GM18520 (cell line): ENCODE results near the gene KRI1.

Experiments
- ATAC-seq: cut with Tn5 transposase; IDR thresholded peaks from one replicate; pipeline ENCODE4 v1.9.1; 2021; ENCODE audit not compliant: unreplicated experiment

KRI1 gene

DNA sequence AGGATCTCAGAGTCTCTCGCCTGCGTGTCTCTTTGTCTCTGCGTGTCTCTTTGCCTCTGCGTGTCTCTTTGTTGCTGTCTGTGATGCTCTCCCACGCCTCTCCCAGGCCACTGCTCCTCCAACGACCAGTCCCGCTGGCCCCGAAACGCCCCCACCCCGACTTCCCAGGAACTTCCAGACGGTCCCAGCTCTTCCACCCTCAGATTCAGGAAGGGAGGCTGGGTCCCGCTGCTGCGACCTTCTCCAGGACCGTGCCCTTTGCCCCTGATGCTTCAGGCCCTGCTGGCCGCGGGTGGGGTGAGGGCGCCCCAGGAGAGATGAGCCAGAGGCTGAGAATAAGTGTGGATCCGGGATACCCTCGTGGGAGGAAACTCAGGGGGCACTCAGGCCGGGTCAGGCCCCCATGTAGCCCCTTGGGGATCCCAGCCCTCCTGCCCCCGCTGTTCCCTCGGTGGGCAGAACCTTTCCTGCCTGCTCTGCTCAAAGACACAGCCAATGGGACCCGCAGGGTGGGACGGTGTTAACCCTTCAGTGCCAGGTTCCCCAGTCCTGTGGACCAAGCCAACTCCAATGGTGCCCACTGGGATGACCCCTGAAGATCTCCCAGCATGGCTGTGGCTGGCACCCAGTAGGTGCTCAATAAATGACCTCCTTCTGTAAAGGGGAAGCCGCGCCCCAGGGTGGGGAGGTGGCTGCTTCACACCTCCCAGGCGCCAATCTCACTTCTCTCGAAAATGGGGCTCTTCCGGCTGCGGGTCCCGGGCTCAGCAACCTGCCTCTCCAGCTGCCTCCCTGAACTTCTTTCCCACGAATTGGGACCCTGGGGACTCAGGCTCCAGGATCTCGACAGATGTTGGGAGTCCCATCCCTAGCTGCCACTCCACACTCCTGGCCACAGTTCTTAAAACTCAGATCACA lies 47.1 kb downstream of the KRI1 start:
- ATAC-seq, result no peak

DNA sequence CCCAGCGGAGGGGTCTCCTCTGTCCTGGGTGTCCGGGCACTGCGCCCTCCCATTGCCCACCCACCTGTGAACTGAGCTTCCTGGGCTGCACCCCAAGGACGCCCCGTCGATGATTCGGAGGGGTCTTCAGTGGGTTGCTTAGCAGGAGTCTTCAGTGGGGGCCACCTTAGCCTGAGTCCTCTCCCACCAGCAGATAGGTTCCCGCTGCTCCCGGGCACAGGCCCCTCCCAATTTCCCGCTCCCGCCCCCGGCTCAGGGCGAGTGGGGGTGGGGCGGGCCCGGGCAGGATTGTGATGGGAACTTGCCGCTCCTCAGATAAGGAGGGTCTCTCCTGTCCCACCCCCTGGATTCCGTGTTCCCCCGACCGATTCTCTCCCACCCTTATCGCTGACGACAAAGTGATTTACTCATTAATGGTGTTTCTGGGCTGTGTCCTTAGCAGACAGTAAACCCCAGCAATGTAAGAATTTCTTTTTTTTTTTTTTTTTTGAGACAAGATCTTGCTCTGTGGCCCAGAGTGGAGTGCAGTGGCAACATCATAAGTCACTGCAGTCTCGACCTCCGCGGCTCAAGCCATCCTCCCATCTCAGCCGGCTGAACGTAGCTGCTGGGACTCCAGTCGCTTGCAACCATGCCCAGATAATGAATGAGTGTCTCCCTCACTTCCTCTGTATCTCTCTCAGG lies 47.9 kb downstream of the KRI1 start:
- no peak for ATAC-seq

DNA sequence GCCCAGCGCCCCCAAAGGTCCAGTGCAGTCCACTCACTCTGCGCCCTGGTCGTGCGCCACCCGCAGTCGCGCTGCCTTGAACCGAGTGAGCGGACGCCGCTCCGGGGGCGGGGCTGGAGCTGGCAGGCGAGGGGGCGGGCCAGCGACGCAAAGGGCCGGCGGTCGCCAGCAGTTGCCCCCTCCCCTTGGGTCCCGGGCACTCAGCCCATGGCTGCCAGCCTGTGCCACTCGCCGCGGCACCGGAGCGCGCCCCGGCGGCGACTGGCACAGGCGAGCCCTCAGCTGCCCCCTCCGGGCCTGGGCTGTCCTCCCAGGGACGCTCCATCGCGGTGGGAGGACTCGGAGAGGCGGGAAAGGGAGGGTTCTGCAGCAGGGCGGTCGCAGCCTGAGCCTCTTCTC lies 48.5 kb downstream of the KRI1 start, which contains the start of gene S1PR5:
Gene S1PR5, minus strand, starts transcription at position 87 of the 399 bp plus-strand sequence. CDS start 2,436 bp downstream, outside the sequence.
- ATAC-seq, result no peak

DNA sequence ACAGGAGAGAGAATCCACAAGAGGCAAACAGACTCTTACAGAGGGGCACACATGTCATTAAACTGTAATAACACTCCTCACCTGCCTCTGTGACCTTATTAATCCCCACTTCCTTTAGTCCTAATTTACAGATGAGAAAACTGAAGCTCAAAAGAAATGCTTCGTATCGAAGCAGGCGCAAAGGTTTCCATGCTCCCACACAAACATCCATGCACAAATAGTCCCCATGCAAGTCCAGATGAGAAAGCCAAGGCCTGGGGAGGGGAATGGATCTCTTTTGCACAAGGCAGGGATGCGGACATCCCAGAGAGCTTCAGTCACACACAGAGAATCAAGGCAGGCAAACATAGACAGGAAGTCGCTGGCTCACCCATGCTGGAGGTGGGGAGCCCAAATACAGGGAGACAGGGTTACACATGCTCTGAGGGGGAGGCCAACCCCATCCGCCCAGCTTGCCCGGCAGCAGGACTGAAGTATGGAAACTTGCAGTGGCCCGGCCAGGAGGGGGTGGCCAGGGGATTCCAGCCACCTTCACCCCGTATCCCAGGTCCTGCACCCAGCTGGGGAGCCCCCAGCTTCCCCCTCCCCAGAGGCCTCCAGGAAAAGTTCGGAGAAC lies 49.0 kb downstream of the KRI1 start:
- no peak for ATAC-seq

DNA sequence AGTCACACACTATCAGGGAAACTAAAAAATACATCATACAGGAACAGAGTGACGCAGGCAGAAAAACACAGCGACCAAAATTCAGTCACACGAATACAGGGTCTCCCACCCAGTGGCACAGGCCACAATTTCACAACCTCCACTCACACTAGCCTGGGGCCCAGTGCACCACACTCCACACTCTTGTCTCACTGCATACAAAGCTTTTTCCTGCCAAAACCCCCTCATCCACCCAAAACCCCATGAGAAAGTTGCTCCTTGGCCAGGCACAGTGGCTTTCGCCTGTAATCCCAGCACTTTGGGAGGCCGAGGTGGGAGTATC lies 49.8 kb downstream of the KRI1 start:
- no peak for ATAC-seq

DNA sequence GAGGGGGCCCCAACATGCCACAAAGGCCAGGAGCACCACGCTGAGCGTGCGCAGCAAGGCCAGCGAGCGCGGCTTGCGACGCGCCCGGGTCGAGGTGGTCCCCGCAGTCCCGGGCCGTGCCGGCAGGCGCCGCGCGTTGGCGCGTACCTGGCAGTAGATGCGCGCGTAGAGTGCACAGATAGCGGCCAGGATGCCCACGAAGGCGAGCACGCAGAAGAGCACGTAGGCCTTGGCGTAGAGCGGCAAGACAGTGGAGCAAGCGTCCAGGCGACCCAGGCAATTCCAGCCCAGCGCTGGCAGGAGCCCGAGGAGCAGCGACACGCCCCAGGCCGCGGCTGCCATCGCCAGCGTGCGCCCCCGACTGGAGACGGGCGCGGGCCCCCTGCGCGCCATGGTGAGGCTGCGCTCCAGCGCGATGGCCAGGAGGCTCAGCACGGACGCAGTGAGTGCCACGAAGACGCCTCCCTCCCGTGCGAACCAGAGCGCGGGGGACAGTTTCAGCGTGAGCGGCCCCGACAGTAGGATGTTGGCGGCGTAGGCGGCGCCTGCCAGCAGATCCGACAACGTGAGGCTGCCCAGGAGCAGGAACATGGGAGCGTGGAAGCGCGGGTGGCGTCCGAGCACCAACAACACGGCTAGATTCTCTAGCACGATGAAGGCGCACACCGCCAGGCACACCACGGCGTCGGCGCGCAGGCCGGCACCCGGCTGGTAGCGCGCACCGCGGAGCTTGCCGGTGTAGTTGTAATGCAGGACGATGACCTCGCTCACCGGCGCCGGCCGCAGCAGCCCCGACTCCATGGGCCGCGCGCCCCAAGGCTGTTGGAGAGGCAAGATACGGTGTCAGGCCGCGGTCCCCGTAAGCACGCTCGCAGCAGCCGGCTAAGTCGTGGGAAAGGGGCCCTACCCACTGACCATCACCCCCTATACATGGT lies 51.3 kb downstream of the KRI1 start:
- ATAC-seq, result no peak

DNA sequence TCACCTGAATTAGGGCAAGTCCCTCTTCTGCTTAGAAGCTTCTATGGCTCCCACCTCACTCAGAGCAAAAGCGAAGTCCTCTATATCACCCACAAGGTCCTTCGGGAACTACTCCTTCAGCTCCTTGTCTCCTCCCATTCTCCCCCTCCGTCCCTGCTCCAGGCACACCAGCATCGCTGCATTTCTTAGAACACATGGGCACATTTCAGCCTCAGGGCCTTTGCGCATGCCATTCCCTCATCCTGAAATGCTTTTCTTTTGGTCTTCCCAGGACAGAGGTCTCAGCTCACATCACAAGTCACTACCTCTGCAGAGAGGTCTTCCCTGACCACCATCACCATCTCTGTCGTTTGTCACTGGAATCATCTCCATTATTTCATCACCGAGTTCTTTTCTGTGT lies 52.6 kb downstream of the KRI1 start:
- no peak for ATAC-seq

DNA sequence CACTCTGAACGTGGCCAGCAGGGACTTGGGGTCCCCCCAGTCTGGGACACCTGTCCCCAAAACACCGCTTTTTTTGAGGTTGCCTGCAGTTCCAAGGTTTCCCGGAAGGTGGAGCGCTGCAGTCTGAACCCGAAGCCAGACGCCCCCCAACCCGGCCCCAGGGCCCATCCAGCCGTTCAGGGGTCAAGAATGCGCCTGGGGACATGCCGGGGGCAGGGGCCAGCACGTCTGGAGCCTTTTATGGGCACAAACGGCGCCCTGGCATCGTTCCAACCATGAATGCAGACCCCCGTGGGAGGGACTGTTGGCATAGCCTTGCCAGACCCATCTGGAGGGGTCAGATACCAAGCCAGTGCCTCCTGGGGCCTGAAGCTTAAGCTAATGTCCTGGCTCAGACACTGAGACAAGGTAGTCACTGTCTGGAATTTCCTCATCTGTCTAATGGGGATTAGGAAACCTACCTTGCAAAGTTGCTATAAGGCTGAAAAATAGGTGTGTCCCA lies 55.5 kb downstream of the KRI1 start:
- ATAC-seq, result no peak

DNA sequence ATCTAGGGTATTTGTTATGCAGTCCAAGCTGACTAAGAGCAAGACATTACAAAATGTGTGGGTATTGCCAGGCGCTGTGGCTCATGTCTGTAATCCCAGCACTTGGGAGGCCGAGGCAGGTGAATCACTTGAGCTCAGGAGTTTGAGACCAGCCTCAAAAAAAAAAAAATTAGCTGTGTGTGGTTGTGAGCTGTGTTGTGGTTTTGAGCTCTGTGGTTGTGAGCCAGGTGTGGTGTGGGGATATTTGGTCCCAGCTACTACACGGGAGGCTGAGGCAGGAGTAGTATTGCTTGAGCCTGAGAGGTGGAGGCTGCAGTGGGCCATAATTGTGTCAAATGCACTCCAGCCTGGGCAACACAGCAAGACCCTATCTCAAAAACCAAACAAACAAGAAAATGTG lies 57.1 kb downstream of the KRI1 start:
- ATAC-seq, result no peak

DNA sequence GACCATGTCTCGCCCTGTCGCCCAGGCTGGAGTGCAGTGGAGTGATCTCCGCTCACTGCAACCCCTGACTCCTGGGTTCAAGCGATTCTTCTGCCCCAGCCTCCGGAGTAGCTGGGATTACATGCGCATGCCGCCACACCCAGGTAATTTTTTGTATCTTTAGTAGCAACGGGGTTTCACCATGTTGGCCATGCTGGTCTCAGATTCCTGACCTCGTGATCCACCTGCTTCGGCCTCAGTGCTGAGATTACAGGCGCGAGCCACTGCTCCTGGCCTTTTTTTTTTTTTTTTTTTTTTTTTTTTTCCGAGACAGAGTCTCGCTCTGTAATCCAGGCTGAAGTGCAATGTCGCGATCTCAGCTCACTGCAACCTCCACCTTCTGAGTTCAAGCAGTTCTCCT lies 57.8 kb downstream of the KRI1 start:
- ATAC-seq, result no peak

DNA sequence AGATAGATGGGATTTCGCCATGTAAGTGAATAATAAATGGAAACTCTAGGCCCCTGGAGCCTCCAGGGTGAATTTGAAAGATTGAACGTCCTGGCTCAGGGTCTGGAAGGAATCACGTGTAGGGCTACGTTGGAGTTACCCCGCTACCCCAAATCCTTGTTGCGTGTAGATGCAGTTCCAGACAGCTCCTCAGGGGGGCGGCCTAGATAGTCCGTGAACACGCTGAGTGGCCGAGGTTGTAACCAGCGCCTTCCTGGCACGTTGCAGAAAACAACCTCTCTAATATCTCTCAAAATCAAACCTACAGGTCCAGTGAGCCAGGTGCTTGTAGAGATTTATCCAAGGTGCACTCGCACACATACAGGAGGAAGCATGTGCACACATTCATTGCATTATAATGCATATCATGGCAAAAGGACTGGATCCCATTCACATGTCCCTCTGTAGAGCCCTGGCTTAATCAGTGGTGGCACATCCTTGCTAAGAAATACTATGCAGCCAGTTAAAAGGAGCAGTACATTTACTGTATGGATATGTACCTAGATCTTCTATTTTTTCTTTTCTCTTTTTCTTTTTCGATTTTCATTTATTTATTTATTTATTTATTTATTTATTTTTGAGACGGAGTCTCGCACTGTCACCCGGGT lies 60.1 kb downstream of the KRI1 start:
- ATAC-seq, result no peak
